KG1 (cell line): ENCODE results near the gene BCL7B.
"Not testable (repeated sequence)": the region's sequence is repeated elsewhere in the genome, so short reads cannot be mapped to it uniquely, and the experiment has no call there.

Experiments used
- DNase-seq: peaks from one replicate; lab custom pipeline; 2025; lab: John Stamatoyannopoulos, UW

Gene BCL7B

DNA sequence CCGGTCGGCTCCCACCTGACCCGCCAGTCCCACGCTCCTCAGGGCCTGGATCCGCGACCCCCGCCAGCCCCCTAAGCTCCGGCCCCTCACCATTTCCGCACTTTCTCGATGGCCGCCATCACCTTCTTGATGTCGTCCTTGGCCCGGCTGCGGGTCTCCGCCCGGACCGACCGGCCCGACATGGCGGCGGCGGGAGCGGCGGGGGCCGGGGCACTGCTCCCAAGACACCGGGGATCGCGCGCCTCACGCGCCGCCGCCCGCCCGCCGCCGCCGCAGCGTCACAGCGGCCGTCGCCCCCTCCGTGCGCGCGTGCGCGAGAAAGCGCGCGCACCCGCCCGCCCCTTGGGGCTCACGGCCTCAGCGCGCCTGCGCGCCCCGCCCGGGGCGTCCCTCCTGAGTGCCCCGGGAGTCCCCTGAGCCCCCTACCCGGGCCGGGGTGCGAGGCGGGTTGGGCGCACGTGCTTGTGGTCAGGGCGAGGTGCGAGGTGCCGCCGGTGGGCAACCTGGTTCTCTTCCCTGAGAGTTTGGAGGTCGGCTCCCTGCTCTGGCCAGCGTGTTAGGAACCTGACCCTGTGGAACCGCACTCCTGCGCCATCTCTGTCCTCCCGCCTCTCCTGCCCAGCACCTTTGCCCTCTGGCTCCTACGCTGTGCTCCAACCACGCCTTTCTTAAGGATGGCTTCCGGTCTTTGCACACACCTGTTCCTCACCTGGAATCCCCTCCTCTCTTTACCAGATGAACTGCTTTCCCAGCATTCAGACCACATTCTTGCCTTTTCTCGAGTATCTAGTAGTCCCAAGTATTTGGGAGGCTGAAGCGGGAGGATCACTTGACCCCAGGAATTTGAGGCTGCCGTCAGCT lies at the start of gene BCL7B:
TSS of gene BCL7B (minus strand) at position 294 of the 861 bp plus-strand sequence. CDS start at position 182, 112 bp downstream.
- DNase-seq: peak; percentile 44

DNA sequence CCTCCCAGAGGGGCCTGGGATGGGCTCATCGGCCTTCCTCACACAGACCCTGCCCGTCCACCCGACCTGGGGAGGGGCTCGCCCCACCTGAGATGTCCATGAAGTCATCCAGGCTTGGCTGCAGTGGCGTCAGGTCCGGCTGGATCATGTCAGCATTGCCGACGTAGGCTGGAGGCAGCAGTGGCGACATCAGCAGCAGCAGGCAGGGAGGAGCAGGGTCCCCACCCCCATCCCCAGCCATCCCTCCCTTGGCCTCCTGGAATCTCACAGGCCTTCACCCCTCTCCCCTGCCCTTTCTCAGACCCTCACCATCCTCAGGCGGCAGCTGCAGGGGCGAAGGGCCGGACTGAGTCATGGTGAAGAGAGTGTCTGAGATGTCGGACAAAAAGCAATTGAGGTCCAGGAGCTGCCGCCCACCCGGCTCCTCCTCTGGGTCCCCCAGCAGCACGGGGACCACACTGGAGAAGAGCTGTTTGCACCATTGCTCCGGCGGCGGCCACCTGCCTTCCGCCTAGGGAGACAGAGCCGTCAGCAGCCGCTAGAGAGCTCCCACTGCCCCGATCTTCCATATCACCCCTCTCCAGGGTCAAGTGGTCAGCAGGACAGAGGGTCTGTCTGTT lies 48.2 kb upstream of the BCL7B start:
- no peak for DNase-seq

DNA sequence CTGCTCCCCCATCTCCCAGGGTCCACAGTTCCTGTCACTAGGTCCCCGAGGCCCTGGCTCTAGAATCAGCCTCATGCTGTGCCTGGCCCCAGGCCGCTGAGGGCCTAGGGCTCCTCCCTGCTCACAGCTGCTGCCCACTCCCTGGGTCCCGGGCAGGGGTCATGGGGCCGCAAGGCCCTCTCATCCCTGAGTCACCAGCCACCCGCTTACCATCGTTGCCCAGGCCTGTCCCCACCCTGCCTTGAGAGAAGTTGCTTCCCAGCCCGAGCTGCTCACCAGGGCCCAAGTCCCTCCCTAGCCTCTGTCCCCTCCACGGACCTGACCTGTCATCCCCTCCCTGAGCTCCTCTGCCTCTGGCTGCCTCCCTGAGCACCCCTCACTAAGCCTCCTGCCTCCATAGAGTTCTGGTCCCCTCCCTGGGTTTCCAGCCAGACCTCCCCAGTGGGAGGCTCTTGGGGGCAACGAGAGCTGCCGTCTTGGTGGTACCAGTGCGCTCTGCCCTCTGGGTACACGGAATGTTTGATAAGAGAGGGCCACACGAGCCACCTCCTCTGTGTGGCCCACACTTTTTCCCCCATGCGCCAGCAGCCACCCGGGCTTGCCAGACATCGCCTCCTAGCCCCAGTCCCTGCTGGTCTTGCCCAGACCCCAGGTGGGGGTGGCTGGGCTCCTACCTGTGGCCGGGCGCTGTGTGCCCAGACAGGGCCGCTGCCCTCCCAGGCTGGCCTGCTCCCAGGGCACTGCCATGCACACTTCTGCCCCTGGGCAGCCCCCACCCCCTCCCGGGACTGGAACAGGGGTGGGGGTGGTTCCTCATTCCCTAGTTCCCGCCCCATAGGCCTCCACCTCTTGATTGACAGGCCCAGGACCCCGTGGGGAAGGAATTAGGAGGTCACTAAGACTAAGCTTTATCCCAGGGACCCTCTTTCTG lies 45.5 kb upstream of the BCL7B start:
- no peak for DNase-seq

DNA sequence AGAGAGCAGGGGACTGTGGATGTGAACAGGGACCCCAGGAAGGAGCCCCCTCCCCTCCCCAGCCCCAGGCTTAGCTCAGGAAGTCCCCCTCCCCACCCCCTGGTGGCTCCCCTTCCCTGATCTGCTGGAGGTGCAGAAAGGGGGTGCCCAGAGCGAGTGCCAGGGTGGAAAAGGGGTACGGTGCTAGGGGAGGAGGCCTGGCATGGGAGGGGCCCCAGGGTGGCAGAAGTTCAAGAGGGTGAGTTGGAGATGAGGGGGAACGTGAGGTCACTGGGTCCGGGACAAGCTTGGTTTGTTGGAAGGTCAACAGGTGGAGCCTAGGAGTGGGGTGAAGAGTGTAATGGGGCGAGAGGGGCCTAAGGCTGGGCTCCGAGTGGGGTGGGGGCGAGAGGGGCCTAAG lies 42.4 kb upstream of the BCL7B start:
- no peak for DNase-seq

DNA sequence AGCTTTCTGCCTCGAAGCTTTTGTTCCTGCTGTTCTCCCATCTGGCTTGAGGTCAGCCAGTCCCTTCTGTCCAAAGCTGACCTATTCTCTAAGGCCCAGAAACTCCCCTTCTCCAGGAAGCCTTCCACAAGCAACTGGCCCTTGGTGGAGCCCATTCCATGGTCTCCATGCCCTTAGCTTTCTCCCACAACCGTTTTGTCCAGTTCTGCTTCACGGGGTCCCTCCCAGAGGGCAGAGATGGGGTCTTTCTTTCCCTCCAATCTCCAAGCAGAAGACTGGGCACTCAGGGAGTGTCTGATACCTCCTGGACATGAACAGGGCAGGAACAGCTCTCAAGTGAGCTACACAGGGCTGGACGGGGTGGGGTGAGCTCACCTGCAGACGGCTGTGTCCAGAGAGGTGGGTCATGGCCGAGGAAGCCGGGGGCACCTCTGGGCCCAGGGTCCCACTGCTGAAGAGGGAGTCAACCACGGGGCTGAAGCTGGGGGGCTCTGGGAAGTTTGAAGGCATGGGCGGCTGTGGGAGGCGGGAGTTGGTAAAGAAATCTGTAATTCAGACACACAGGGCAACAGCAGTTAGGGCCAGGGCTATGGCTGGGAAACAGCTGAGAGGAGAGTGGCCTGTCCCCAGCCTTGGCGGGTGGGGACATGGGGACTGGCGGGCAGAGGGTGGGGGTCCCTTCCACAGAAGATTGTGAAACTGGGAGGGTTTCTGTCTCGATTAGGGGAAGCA lies 41.8 kb upstream of the BCL7B start:
- DNase-seq: no peak

DNA sequence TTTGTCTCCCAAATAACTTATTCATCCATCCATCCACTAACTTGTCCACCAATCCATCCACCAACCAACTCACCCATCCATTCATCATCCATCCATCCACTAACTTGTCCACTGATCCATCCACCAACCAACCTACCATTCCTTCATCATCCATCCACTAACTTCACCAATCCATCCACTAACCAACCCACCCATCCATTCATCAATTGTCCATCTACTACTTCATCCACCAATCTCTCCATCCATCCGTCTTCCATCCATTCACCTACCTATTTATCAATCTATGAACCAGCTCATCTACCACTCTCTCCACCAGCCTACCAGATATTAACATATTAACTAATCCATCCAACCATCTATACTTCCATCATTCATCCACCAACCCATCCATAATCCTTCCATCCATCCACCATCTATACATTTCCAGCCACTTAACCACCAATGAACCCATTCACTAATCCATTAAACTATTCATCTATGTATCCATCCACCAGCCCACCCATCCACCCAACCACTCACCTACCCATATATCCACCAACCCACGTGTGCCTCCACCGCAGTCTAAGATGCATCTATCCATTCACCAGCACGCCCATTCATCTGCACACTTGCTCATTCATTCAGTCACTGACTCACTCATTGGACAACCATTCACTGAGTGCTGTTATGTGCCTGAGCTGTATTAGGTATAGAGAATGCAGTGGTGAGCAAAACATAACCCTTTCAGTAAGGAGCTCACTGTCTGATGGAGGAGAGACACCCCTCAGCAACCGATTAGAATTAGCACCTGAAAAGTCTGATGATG lies 40.7 kb upstream of the BCL7B start:
- DNase-seq: no peak

DNA sequence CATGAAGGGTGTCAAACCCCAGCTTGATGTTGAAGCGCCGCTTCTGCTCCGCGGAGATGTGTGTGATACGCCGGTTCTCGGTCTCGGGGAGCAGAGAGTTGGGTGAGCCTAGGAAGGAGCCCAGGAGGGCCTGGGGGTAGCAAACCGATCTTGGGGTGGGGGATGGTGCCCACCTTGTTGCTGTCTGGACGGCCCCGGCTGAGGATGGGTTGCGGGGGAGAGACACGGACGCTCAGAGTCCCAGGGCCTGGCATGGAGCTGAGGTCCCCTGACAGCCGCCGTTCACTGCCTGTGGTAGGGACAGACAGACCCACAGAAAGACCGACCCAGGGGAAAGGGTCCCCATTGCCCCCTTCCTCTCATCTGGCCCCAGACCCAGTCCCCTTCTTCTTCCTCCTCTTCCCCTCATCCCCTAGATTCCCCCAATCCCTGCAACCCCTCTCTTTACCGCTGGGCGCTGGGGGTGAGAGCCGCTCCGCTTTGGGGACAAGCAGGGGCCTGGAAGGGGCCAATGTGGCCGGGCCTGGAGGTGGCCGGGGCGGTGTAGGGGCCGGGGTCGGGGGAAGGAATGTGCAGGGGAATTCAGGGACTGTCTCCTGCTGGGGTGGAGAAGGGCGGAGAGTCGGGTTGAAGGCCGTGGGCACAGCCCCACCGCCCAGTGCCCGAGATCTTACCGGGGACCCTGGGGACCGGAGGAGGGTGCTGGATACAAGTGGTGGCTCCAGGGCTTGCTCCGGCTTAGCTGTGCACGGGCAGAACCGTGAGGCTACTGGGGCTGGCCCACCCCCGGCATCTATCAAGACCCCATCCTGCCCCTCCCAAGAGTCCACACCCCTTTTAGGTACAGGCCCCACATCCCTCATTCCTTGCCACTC lies 38.9 kb upstream of the BCL7B start:
- no peak for DNase-seq

DNA sequence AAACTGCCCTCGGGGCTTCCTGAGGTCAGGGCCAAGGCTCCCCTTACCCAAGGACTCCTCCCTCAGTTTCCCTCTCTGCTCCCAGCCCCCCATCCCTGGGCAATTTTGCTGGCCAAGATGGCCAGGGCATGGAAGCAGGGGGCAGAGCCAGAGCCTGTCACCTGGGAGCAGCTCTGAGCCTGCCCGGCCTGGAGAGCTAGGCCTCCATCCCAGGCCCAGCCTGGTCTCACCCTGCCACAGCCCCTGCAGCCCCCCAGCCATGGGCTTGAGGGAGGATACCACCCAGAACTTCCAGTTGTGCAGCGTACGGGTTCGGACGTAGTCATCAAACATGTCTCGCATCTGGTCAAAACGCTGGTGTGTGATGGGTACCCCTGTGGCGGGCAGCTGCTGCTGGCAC lies 37.9 kb upstream of the BCL7B start:
- no peak for DNase-seq

DNA sequence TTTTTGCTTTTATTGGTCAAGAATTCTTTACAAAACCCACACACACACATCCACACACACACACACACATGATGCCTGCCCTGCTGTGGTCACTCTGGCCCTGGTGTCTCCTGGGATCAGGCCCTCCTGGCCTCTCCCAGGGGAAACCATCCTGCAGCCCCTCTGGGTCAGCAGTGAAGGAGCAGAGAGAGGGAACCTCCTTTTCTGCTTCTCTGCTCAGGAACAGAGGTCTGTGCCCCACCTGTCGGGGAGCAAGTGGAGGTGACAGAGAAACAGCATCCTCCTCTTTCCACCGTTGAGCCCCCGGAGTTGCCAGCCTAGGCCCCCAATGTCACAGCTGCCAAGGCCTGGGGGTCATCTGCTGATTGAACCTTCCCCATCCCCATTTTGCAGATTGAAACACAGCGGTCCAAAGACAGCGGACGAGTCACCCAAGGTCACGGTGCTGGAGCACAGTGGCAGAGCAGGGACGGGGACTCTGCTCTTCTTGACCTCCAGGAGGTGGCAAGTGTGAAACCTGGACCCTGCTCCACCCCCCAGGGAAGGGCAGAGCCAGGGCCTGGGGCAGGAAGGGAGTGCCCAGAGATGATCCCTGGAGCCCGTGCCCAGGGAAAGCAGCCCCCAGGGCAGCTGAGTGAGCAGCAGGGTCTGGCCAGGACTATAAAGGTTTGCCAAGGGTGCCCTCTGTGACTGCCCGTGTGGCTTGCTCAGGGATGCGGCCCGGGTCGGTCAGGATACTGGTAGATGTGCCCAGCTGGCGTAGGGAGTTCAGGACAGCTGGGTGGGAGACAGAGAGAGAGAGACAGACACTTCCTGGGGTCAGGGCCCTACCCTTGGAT lies 35.9 kb upstream of the BCL7B start:
- DNase-seq: no peak

DNA sequence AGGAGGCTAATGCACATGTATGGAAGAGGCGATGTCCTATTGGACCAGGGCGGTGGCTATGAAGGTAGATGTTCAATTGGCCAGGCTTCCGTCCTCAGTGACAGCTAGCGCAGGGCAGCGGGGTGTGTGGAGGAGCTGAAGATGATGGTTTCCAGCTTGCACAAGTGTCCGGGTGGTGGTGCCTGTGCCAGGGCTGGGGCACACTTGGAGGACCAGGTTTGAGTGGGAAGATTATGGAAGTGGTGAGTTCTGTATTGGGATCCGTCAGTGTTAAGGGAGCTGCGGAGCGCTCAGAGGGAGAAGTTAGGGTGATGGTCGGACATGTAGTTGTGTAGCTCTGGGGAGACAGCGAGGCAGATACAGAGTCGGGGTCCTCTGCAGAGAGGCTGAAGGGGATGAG lies 29.4 kb upstream of the BCL7B start:
- DNase-seq: no peak

DNA sequence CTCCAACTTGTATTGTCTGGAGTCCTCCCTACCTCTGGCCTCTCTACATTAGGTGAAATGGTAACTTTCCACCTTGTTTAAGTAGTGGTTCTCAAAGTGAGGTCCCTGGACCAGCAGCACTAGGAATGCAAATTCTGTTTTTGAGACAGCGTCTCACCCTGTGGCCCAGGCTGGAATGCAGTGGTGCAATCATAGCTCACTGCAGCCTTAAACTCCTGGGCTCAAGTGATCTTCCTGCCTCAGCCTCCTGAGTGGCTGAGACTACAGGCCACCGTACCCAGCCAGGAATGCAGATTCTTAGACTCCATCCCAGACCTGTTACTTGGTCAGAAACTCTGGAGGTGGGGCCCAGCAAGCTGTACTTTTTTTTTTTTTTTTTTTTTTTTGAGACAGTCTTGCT lies 27.7 kb upstream of the BCL7B start:
- DNase-seq: no peak

DNA sequence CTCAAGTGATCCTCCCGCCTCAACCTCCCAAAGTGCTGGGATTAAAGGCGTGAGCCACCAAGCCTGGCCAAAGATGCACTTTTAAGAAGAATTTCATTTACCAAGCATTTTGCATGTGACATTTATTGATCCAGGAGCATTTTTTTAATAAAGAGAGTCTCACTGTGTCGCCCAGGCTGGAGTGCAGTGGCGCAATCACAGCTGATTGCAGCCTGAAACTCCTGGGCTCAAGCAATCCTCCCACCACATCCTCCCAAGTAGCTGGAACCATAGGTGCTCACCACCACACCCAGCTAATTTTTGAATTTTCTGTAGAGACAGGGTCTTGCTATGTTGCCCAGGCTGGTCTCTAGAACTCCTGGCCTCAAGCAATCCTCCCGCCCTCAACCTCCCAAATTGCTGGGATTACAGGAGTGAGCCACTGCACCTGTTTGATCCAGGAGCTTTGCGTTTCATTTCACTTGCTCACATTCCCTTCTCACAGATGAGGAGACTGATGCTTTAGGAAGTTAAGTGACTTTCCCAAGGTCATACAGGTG lies 25.2 kb upstream of the BCL7B start:
- DNase-seq: no peak

DNA sequence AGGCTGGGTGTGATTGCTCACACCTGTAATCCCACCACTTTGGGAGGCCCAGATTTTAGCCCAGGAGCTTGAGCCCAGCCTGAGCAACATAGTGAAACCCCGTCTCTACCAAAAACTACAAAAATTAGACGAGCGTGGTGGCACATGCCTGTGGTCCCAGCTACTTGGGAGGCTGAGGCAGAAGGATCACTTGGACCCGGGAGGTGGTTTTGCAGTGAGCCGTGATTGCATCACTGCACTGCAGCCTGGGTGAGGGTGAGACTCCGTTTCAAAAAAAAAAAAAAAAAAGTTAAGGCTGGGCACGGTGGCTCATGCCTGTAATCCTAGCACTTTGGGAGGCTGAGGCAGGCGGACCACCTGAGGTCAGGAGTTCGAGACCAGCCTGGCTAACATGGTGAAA lies 23.5 kb upstream of the BCL7B start:
- DNase-seq: not testable (repeated sequence)

DNA sequence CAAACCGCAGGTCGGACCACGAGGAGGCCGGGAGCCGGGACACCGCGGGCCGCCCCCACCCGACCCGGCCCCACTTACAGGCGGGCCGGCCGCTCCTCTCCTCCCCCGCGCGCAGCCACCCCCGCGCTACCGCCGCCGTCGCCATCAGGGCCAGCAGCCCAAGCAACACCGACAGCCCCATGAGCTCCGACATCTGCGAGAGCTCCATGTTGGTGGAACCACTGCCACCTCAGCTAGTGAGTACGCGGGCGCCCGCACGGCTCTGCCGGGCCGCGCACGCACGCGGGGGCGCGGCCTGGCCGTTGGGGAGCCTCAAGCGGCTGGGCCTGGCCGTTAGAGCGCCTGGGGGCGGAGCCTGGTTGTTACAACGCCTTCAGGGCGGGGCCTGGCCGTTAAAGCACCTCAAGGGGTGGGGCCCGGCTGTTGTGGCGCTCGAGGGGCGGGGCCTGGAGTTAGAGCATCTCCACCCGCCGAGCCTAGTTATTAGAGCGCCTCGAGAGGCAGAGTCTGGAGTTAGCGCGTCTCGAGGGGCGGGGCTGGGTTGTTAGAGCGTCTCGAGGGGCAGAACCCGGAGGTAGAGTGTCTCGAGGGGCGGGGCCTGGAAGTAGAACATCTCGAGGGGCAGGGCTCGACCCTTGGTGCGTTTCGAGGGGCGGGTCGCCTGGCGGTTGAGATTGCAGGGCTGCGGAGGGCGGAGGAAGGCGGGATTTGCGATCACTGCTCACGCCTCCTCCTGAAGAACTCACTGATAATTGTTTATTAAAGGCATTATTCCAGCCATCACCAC lies 21.0 kb upstream of the BCL7B start, which contains the start of gene TBL2:
TSS of gene TBL2 (minus strand) at position 238 of the 787 bp plus-strand sequence. CDS start at position 208, 30 bp downstream.
- peak; percentile 100 for DNase-seq

DNA sequence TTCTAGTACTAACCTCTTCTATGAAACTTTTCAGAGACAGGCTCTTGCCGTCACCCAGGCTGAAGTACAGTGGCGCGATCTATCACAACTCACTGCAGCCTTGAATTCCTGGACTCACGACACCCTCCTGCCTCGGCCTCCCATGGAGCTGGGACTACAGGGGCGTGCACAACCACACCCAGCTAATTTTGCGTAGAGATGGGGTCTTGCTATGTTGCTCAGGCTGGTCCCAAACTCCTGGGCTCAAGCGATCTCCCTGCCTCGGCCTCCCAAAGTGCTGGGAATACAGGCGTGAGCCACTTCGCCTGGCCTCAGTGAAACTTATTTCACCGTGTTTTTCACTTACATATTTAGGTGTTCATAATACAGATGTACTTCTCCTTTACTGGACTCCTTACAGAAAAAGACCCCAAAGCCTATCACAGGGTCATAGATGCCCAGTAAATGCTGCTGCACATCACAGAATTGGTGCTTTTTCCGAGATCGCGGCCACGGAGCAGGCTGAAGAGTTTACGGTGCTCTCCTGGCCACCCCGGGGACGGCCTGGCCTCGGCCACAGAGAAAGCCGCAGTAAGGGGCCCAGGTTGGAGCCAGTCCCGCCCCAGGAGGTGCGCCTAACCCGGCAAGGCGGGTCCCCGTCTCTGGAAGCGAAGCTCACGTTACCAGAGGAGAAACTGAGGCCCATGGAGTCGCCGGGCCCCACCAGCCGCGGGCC lies 20.3 kb upstream of the BCL7B start:
- DNase-seq: no peak

DNA sequence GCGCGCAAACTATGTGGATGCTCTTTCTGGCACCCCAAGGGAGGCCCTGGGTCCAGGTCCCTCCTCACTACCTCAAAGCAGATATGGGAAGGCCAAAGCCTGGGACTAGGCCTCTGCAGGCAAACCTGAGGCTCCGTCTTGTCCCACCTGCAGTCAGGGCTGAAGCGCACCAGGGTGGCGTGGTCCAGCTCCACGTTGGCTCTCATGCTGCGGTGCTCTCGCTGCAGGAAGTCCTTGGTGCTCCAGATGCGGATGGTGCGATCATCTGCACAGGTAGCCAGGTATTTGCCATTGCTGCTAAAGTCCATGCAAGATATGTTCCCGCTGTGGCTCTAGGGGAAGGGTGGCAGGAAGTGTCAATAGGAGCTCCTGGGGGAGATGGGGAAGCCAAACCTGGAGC lies 16.3 kb upstream of the BCL7B start:
- DNase-seq: no peak

DNA sequence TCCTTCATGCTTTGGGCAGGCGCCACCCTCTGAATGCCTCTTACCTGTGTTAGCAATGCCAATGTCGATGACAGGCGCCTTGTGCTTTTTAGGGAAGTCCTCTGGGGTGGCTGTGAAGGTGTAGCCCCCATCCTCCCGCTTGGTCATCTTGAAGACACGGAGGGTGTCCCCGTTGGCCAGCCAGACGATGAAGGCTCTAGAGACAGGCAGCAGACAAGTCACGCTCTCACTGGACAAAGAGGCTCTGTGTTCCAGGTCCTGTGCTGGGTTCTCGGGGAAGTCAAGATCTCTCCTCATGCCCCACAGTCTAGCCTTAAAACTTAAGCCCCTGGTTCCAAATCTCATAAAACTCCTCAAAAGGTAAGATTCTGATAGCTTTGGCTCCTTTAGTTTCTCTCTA lies 15.8 kb upstream of the BCL7B start:
- DNase-seq: no peak
